Globus pallidus (tissue), 1 donor: ENCODE measurements around the gene NOX4.
"Not testable (repeated sequence)": the region's sequence is repeated elsewhere in the genome, so short reads cannot be mapped to it uniquely, and the experiment has no call there.

Experiments used
- DNase-seq: peaks from one replicate; pipeline ENCODE4 v3.0.0-alpha.2; 2015; ENCODE audit warnings: low spot score

Gene NOX4

DNA sequence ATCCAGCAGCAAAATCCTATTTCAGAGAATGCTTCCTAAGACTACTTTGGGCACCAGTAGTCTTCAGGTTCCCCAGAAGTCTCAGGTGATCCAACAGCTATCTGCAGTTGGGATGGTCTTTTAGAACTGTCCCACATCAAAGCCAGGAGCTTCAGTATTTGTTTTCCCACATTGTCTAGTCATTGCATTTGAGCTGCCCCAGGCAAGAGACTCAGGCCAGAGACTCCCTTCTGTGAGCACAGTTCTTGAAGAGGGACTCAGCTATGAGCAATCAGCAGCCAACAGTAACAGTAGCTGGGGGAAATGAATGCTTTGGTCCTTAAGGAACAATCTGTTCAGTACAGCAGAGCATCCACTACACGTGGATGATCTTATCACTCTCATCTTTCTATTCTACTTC, 188.1 kb downstream of the NOX4 start:
- DNase-seq = not testable (repeated sequence)

DNA sequence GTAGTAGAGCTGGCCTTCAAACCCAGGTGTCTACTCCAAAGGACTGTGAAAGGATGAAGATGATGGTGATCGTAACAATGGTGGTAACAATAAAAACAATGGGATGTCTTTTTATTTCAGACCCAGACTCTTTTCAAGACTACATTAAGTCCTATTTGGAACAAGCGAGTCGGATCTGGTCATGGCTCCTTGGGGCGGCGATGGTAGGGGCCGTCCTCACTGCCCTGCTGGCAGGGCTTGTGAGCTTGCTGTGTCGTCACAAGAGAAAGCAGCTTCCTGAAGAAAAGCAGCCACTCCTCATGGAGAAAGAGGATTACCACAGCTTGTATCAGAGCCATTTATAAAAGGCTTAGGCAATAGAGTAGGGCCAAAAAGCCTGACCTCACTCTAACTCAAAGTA, 196.2 kb downstream of the NOX4 start:
- DNase-seq = not testable (repeated sequence)

DNA sequence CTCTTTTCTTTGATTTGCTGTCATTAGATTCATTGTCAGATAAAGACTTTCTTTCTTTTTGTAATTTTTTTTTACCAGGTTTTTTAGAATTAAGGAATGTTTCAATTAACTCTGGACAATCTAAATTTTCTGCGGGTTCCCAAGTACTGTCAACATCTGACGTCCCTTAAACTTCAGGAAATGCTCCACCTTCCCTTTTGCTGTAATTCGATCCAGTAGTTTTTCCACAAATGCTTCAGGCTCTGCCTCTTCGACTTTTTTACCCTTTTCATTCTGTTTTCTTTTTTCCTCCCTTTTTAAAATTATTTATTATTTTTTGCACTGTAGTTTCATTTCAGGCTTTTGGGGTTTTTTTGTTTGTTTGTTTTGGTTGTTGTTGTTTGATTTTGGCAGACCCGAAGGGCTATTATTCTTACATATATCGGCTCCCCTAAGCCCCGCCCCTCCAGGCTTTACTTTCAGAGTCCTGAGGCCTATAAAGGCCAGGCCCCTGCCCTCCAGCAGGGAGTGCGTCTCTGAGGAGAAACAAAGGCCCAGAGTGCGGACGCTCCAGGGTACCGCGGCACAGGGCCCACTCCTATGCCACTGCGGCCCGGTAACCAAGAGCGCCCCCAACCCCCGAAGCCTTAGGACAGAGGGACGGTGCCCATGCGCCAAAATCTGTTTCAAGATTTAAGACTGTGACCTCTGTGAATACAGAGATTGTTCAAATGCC, 197.1 kb downstream of the NOX4 start:
- no peak for DNase-seq

DNA sequence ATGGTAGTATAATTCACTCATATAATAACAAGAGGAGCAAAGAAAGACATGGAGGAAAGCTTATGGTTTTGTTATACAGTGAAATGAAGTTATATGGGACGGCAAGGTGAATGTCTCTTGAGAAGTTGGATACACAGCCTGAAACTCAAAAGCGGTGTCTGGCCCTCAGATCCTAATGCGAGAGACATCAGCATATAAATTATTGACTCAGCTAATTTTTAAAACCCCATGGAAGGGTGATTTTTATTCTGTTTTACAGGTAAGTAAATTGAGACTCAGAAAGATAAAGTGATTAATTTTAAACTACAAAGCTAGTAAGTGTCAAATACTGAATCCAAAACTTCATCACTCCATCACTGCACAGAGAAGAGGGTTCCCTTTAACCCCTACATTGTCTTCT, 203.2 kb downstream of the NOX4 start:
- DNase-seq = not testable (repeated sequence)

DNA sequence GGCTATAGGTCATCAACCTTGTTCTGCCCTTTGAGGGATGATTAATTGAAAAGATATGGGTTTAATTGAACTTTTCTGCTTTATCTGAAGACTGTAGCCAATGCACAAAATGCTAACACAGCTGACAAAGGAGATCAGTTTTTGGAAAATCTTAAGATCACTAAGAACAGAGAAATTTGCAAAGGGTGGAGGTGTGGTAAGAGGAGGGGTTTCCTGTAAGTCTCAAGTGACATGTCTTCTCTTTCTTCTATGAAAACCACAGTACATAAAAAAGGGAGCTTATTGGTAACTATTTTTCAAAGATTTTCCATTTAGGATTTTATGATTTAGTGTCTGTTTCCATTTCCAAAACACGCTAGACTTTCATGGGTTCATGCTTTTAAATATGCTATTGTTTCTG, 204.6 kb downstream of the NOX4 start:
- not testable (repeated sequence) for DNase-seq

DNA sequence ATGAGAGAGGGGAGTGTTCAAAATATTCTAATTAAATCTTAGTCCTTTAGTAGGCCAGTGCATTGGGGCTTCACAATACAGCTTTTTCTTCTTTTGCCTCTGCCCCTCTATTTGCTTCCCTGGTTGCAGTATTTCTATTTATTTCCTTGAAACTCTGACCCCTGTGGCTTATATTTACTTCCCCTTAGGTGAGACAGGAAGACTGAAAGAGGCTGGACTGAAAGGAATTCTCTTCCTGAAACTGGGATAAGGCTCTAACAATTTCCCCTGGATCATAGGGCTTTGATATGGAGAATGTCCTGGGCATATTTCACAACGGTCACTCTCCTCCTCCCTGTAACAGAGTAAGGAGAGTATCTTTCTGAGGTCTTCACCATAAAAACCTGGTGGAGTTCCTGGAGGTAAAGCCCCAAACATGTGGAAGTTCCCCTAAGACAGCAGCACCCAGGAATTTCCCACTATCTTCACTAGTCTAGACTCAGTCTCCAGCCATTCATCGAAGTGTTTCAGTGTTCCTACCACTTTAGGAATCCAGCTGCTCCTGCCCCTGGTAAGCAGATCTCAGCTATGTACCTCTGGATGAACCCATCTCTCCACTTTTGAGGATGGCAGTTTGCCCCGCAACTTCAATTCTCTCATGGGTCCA, 210.0 kb downstream of the NOX4 start:
- DNase-seq = not testable (repeated sequence)

DNA sequence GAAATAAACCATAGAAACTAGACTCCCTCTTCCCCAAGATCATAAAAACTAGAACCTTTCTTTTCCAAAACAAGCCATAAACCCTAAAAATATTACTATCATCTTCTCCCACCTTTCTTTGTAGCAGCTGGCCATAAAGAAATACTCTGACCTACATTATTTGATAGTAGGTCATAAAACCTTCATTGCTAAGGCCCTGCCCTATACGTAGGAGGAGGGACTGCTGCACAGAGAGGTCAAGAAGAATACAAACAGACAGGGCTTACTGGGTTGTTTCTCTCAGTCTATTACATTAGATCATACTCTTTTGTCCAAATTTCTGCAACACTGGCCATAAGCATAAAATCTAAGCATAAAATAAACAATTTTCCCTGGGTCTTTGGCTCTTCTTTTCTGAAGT, 212.0 kb downstream of the NOX4 start:
- DNase-seq = no peak

DNA sequence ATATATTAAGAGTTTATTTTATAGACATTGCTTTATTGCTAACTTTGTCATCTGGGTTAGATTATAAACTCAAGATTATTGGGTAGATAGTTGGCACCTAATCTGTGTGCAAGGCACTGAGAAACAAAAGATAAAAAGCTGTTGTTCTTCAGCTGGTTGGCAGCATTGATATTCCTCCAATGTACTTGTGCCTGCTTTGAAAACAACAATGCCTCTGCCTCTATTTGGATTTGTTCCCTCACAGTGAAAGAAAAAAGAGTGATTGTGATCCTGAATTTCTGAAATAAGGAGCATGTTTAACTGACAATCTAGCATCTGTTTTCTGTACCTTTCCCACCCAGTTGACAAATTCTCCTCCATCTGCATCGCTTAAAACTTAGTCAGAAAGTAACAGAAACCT, 215.2 kb downstream of the NOX4 start:
- peak; percentile 87 for DNase-seq
